Neural progenitor cell (in vitro differentiated cells): ENCODE data around the gene COL17A1.

Source experiments
- CTCF ChIP-seq: fragments of 200-600 bp; sonication (generic); IDR thresholded peaks from 2 replicates; pipeline ENCODE4 v1.5.1; 2017; ENCODE audit warnings: antibody characterized with exemption, mild to moderate bottlenecking
- EZH2phosphoT487 ChIP-seq: fragments of 200-600 bp; sonication (generic); IDR thresholded peaks from 2 replicates; pipeline ENCODE4 v1.6.1; 2017; ENCODE audit warnings: antibody characterized with exemption

DNA sequence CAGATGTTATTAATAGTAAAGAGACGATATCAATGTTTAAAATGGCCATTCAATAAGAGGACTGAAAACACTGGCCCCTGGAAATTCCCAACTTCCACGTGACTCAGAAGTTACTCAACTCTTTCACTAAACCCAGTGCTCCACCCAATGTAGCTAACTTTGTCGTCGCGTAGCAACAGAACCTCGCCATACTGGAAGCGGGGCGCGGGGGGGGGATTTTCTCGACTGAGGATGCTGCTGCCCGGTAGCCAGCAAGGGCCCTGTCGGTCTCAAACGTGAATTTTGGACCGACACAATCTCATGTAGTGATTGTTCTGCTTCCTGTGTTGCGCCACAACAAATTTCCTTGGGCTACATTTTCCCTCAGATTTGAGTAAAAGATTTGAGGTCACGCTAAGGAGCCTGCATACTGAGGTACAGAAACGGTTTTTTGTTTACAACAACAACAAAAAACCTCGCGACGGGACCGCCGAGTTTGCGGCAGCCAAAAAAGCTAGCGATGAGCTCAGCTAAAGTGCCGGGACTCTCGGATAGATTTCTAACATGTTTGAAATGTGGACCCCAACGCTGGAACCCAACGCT, 35.3 kb upstream of the COL17A1 start:
- TF ChIP-seq CTCF: no peak
- no peak for TF ChIP-seq EZH2phosphoT487
